HuH-7.5 (cell line): ENCODE results near the gene IL17F.

Experiments
- DNase-seq: peaks from one replicate; pipeline ENCODE4 v3.0.0; 2011; ENCODE audit warnings: low spot score

Gene IL17F

DNA sequence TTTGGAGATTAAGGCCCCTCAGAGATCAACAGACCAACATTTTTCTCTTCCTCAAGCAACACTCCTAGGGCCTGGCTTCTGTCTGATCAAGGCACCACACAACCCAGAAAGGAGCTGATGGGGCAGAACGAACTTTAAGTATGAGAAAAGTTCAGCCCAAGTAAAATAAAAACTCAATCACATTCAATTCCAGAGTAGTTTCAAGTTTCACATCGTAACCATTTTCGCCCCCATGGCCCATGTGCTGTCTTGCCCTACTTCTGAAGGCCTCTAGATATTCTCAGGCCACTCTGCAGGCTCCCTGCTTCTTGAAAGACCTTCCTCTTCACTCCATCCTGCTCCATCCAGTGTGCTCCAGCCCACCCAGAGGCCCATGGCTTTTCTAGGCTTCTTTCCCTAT is 53.9 kb downstream of the IL17F start:
- no peak for DNase-seq

DNA sequence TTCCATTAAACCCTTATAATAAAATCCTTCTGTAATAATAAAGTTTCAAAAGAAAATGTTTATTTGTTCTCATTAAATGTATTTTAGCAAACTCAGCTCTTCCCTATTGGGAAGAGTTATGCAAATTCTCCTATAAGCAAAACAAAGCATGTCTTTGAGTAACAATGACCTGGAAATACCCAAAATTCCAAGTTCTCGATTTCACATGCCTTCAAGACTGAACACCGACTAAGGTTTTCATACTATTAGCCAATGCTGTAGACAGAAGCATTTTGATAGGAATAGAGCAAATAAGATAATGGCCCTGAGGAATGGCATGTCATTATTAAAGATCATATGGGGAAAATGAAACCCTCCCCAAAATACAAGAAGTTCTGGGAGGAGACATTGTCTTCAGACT is 54.3 kb downstream of the IL17F start:
- no peak for DNase-seq

DNA sequence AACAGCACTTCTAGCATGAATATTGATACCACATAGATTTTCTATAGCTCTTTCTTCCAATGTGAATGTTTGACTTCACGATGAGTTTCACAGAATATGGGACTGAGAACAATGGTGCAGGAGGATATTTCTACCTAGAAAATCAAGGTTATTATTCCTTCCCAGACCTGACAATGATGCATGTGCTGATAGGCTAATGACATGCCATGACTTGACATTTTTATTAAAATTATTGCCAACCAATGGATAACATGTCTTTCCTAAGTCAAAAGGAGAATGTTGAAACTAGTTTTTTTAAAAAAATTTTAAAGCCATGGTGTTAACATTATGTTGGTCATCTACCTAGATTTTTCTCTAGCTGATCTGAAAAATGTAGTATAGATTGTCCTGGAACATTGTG is 57.2 kb downstream of the IL17F start:
- DNase-seq = no peak
